Measurements from ENCODE around the gene VPS13D.

GRCh38 chr1:12438349-12438924, 208.6 kb downstream of the VPS13D start:
- no peak for TF ChIP-seq EZH2 (IDR thresholded peaks at IDR 0.05; ENCODE audit: low read length, unreplicated experiment)
- no peak for TF ChIP-seq CTCF (conservative IDR thresholded peaks at IDR 0.05; ENCODE audit: low read depth, low read length)
- TF ChIP-seq EZH2phosphoT487 (IDR thresholded peaks at IDR 0.05; ENCODE audit: borderline replicate concordance, low read length) = no peak

Measured in PC-3 (cell line).